ENCODE data around the gene SH3GLB2.
"Not testable (repeated sequence)": the region's sequence is repeated elsewhere in the genome, so short reads cannot be mapped to it uniquely, and the experiment has no call there.

The SH3GLB2 gene

GRCh38 chr9:129001504-129002325 is 26.4 kb downstream of the SH3GLB2 start:
- no peak for DNase-seq (ENCODE audit: low read depth in 1 of 2, low spot score in 1 of 2)

GRCh38 chr9:128999581-129000206 is 28.4 kb downstream of the SH3GLB2 start:
- no peak for DNase-seq (ENCODE audit: low read depth in 1 of 2, low spot score in 1 of 2)

- DNase-seq (ENCODE audit: low read depth in 1 of 2, low spot score in 1 of 2): no peak
These were observed 29.7 kb downstream of the SH3GLB2 start for GRCh38 chr9:128998462-128998861.

GRCh38 chr9:128995791-128996190 is 32.3 kb downstream of the SH3GLB2 start:
- DNase-seq (ENCODE audit: low read depth in 1 of 2, low spot score in 1 of 2): no peak

DNA sequence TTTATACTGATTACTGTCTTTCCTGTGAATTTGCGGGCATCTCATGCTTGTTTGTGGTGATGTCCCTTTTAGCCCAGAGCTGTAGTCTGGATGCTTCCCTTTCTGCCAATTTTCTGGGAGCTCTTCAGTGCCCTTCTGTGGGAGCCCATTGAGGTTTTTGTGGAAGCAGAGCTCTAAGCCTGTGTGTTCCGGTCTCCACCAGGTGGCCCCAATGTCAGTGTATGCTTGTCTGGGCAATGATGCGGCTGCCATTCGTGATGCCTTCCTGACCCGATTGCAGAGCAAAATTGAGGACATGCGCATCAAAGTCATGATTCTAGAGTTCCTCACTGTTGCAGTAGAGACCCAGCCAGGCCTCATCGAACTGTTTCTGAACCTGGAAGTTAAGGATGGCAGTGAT is 35.1 kb downstream of the SH3GLB2 start:
- DNase-seq (ENCODE audit: low read depth in 1 of 2, low spot score in 1 of 2): no peak

- no peak for DNase-seq (ENCODE audit: low read depth in 1 of 2, low spot score in 1 of 2)
These were observed 40.3 kb downstream of the SH3GLB2 start for GRCh38 chr9:128987805-128988204.

DNA sequence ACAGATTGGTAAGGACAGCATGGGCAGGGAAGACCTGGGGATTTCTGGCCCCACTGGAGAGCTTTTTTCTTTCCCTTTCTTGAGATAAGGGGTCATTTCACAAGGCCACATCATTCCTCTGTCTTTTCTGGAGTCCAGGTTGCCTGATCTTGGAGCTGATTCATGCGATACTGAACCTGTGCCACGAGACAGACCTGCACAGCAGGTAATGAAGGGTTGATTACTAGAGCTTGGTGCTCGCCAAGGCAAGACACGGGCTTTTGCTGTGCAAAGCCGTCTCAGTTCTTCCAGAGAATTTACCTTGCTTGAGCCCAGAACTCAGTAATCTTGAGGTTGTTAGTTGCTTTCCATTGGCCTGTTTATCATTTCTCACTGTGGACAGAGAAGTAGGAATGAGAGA is 41.5 kb downstream of the SH3GLB2 start:
- DNase-seq (ENCODE audit: low read depth in 1 of 2, low spot score in 1 of 2): no peak

DNA sequence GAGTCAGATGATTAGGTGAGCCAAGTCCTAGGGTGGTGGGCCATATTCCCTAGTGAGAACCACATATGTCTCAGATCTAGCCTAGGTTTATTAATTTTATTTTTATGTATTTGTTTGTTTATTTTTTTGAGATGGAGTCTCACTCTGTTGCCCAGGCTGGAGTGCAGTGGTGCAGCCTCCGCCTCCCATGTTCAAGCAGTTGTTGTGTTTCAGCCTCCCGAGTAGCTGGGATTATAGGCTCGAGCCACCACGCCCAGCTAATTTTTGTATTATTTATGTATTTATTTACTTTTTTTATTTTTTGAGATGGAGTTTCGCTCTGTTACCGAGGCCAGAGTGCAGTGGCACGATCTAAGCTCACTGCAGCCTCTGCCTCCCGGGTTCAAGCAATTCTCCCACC is 44.6 kb downstream of the SH3GLB2 start:
- DNase-seq (ENCODE audit: low read depth in 1 of 2, low spot score in 1 of 2): no peak

DNA sequence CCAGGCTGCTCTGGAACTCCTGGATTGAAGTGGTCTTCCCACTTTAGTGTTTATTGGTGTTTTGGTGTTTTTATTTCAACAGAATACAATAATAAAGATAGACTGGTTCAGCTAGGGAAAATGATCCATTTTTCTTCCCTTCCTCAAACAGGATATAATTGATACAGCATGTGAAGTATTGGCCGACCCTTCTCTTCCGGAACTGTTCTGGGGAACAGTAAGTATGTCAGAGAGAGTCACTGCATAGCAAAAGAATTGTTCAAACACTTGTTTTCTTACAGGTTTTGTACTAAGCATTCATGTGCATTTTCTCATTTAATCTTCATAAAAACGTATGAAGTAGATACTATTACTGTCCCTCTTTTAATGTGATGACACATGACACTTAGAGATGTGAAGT is 49.0 kb downstream of the SH3GLB2 start:
- DNase-seq (ENCODE audit: low read depth in 1 of 2, low spot score in 1 of 2): no peak

GRCh38 chr9:128972956-128973355 is 55.2 kb downstream of the SH3GLB2 start:
- no peak for DNase-seq (ENCODE audit: low read depth in 1 of 2, low spot score in 1 of 2)

DNA sequence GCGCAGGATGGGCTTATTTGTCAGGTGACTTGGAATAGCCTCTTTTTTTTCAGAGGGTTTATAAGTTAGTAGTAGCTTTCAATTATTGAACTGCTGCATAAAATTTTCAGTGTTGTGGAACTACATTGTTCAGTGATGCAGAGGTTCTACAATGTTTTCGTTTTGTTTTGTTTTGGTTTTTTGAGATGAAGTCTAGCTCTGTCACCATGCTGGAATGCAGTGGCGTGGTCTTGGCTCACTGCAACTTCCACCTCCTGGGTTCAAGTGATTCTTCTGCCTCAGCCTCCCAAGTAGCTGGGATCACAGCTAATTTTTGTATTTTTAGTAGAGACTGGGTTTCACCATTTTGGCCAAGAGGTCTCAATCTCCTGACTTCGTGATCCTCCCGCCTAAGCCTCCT is 58.6 kb downstream of the SH3GLB2 start:
- DNase-seq (ENCODE audit: low read depth in 1 of 2, low spot score in 1 of 2): no peak

DNA sequence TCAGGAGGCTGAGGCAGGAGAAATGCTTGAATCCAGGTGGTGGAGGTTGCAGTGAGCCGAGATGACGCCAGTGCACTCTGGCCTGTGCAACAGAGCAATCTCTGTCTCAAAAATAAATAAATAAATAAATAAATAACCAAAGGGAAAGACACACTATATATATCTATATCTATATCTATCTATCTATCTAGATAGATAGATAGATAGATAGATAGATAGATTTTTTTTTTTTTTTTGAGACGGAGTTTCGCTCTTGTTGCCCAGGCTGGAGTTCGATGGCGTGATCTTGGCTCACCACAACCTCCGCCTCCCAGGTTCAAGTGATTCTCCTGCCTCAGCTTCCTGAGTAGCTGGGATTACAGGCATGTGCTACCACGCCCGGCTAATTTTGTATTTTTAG is 66.7 kb downstream of the SH3GLB2 start:
- DNase-seq (ENCODE audit: low read depth in 1 of 2, low spot score in 1 of 2): not testable (repeated sequence)
